ENCODE measurements around the gene FAM72A.
"Not testable (repeated sequence)": the region's sequence is repeated elsewhere in the genome, so short reads cannot be mapped to it uniquely, and the experiment has no call there.

Gene FAM72A

GRCh38 chr1:206167350-206168029, 35.1 kb downstream of the FAM72A start:
- DNase-seq (ENCODE audit: low read depth), result not testable (repeated sequence)

DNA sequence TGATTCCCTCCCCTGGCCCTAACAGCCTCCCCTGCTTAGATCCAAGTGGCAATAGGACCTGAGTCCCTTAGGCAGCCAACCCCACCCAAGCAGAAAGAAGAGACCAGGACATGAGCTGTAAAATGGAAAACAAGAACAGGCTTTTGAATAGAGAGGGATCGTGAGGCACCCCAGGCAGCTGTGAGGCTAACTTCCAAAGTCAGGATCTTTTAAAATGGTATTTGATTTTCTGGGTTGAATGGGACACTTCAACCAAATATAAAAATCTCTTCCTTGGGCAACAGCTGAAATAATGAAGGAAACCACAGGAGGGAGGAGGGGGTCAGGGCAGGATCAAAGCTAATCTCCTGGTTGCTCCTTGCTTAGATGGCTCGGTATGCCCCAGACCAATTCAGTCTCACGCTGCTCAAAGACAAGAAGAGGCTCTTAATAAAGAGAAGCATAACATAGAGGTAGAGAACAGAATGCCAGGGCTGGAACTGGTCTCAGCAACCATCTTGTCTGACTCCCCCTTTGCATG, 56.8 kb downstream of the FAM72A start:
- no peak for DNase-seq (ENCODE audit: low read depth)

DNA sequence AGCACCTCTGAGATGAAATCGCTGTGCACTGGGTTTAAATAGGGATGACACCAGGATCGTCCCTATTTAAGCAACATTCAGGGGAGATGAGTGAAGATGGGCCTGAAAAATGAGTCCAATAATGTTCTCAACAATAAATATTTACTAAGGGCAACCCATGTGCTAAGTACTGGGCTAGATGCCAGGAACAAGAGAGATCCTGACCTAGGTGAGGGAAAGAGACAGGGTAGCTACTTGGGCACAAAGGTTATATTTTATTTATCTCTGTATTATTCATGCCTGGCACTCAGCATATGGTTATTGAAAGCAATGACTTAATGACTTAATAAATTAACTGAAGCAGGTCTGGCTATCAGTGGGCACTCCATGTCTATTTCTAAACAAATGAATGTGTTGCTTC, 58.0 kb downstream of the FAM72A start:
- DNase-seq (ENCODE audit: low read depth), result no peak

- no peak for DNase-seq (ENCODE audit: low read depth)
These were observed 59.0 kb downstream of the FAM72A start for GRCh38 chr1:206143537-206144172.

- no peak for DNase-seq (ENCODE audit: low read depth)
These were observed 59.9 kb downstream of the FAM72A start for GRCh38 chr1:206142770-206143169.

- DNase-seq (ENCODE audit: low read depth), result no peak
These were observed 60.6 kb downstream of the FAM72A start for GRCh38 chr1:206142011-206142410.

DNA sequence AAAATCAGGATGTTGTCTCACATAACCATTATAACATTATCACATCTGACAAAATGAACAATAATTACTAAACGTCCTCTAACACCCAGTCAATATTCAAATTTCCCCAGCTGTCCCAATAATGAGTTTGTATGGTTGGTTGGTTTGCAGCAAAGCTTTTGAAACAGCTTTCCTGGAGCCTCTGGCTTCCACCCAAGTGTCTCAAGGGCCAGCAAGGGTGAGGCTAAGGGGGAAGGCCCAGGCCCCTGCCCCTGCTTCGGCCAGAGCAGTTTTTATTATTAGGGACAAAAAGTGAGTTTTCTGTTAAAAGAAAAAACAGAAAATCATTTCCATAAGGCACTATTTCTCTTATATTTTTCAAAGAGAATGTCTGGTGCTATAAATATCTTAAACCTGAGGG, 66.4 kb downstream of the FAM72A start:
- DNase-seq (ENCODE audit: low read depth), result no peak
